Vagina (tissue), 2 donors: Measurements from ENCODE around the gene UNK. TPM values are rescaled to one million over a fixed set of nuclear protein-coding genes. Genes with fewer than 3 reads are reported as not detected.
A peak's percentile ranks its signal among the peaks of the same experiment; 100 is the strongest.

Experiments
- DNase-seq, 2 donors: peaks; one replicate each; pipeline ENCODE4 v3.0.0-alpha.2; 2017; ENCODE audit errors: extremely low spot score in 2 of 2
- H3K27ac ChIP-seq: fragments of 200-600 bp; sonication (generic); one replicate; pipeline ENCODE4 v1.5.1; 2019
- H3K27me3 ChIP-seq: fragments of 200-600 bp; sonication (generic); one replicate; pipeline ENCODE4 v1.5.1; 2019
- H3K36me3 ChIP-seq, 2 donors: fragments of 200-600 bp; sonication (generic); one replicate each; pipeline ENCODE4 v1.5.1; 2017 to 2019
- H3K4me1 ChIP-seq: fragments of 200-600 bp; sonication (generic); one replicate; pipeline ENCODE4 v1.5.1; 2019
- H3K4me3 ChIP-seq, 2 donors: fragments of 200-600 bp; sonication (generic); 1 replicate in 1 of 2; 2 replicates in 1 of 2; pipeline ENCODE4 v1.5.1; 2016 to 2019
- H3K9me3 ChIP-seq: fragments of 200-600 bp; sonication (generic); one replicate; pipeline ENCODE4 v1.5.1; 2019
- CTCF ChIP-seq, 3 experiments: fragments of 450-650 bp in 2 of 3; fragments of 200-600 bp in 1 of 3; sonication (generic) in 1 of 3; IDR thresholded peaks; one replicate each; pipeline ENCODE4 v1.5.1; 2017 to 2019; ENCODE audit warnings: antibody characterized with exemption in 3 of 3, mild to moderate bottlenecking in 2 of 3, moderate library complexity in 2 of 3
- POLR2A ChIP-seq, 2 donors: fragments of 450-650 bp; IDR thresholded peaks; one replicate each; pipeline ENCODE4 v1.6.1; 2017; ENCODE audit warnings: antibody characterized with exemption in 2 of 2, mild to moderate bottlenecking in 2 of 2, moderate library complexity in 2 of 2
- POLR2AphosphoS5 ChIP-seq, 2 donors: sonication (generic); formaldehyde crosslinking; IDR thresholded peaks; one replicate each; pipeline ENCODE4 v1.9.0; 2017; ENCODE audit warnings: antibody characterized with exemption in 2 of 2, mild to moderate bottlenecking in 2 of 2, low read depth in 1 of 2; ENCODE audit not compliant: insufficient read depth in 1 of 2
- intact Hi-C: fragments of 100-400 bp; cut with DNase I; formaldehyde crosslinking; loops from one replicate; pipeline ENCODE4 v1.15.1; 2023
- total RNA-seq: library from RNA; depleted of rRNA; stranded (reverse); fragments of >200 nt; gene quantifications from one replicate; pipeline ENCODE4 v1.2.3, GENCODE V29; 2016

The UNK gene
- total RNA-seq, 1 donor from 2014 or later: 35.1 TPM

- peaks cover 0 to 11% of the 10 kb centered on the region in 2 donors for H3K36me3 ChIP-seq
- peaks cover 8% of the 10 kb centered on the region for H3K4me1 ChIP-seq
- intact Hi-C loops: no loop called here
- DNase-seq: no peak
- no peak overlapping the region for H3K27ac ChIP-seq
- no peak overlapping the region for H3K4me3 ChIP-seq
- TF ChIP-seq POLR2A (IDR thresholded peaks at IDR 0.05) (no peak), POLR2AphosphoS5 (IDR thresholded peaks at IDR 0.05; ENCODE audit: insufficient read depth in 1 of 2, low read depth in 1 of 2) (no peak), CTCF (IDR thresholded peaks at IDR 0.05) (no peak)
- no peaks in the 10 kb centered on the region for H3K27me3 ChIP-seq
- H3K9me3 ChIP-seq: no peaks in the 10 kb centered on the region
Measured at GRCh38 chr17:75743625-75744206, 40.9 kb upstream of the UNK start.

GRCh38 chr17:75748706-75749105, 35.9 kb upstream of the UNK start:
- no peak for TF ChIP-seq CTCF (IDR thresholded peaks at IDR 0.05)
- no peak for TF ChIP-seq POLR2AphosphoS5 (IDR thresholded peaks at IDR 0.05; ENCODE audit: insufficient read depth in 1 of 2, low read depth in 1 of 2)
- TF ChIP-seq POLR2A (IDR thresholded peaks at IDR 0.05): no peak
- H3K27ac ChIP-seq: no peak overlapping the region
- no peak overlapping the region for H3K4me3 ChIP-seq
- H3K4me1 ChIP-seq: peaks cover 26% of the 10 kb centered on the region
- no peaks in the 10 kb centered on the region for H3K9me3 ChIP-seq
- DNase-seq: no peak
- intact Hi-C loops: no loop called here
- peaks cover 0 to 6% of the 10 kb centered on the region in 2 donors for H3K36me3 ChIP-seq
- H3K27me3 ChIP-seq: no peaks in the 10 kb centered on the region

- TF ChIP-seq CTCF (IDR thresholded peaks at IDR 0.05) (peak; percentile 89 to 96 (median 95)), POLR2AphosphoS5 (IDR thresholded peaks at IDR 0.05; ENCODE audit: insufficient read depth in 1 of 2, low read depth in 1 of 2) (peak; percentile 26 to 44), POLR2A (IDR thresholded peaks at IDR 0.05) (no peak)
- peaks cover 0 to 6% of the 10 kb centered on the region in 2 donors for H3K36me3 ChIP-seq
- intact Hi-C loops: loop anchor here (5.0 kb wide), 2 partner anchors 77 to 117 kb away; partner anchors contain the start of gene SMIM5
- H3K4me3 ChIP-seq: no peak overlapping the region
- DNase-seq: no peak
- no peaks in the 10 kb centered on the region for H3K27me3 ChIP-seq
- H3K9me3 ChIP-seq: no peaks in the 10 kb centered on the region
- peaks cover 34% of the 10 kb centered on the region for H3K4me1 ChIP-seq
- H3K27ac ChIP-seq: no peak overlapping the region
Measured at GRCh38 chr17:75749545-75750389, 34.8 kb upstream of the UNK start.

GRCh38 chr17:75750661-75751423, 33.8 kb upstream of the UNK start:
- no peaks in the 10 kb centered on the region for H3K9me3 ChIP-seq
- no peak overlapping the region for H3K4me3 ChIP-seq
- intact Hi-C loops: loop anchor here (5.0 kb wide), 2 partner anchors 79 to 119 kb away; partner anchors contain the start of gene SMIM5
- no peak for DNase-seq
- peaks cover 0 to 5% of the 10 kb centered on the region in 2 donors for H3K36me3 ChIP-seq
- H3K27ac ChIP-seq: no peak overlapping the region
- no peaks in the 10 kb centered on the region for H3K27me3 ChIP-seq
- TF ChIP-seq POLR2AphosphoS5 (IDR thresholded peaks at IDR 0.05; ENCODE audit: insufficient read depth in 1 of 2, low read depth in 1 of 2): no peak
- no peak for TF ChIP-seq POLR2A (IDR thresholded peaks at IDR 0.05)
- no peak for TF ChIP-seq CTCF (IDR thresholded peaks at IDR 0.05)
- peaks cover 38% of the 10 kb centered on the region for H3K4me1 ChIP-seq
